IgD-negative memory B cell (primary cell): ENCODE measurements around the gene NIPBL. TPM values are rescaled to one million over a fixed set of nuclear protein-coding genes. Genes with fewer than 3 reads are reported as not detected.

Experiments used
- H3K27ac Mint-ChIP-seq, 3 donors: one replicate each; pipeline ENCODE4 v1.8.0; 2020 to 2022; ENCODE audit warnings: mild to moderate bottlenecking in 3 of 3, mixed read lengths in 3 of 3, moderate library complexity in 1 of 3
- H3K27me3 Mint-ChIP-seq: one replicate; pipeline ENCODE4 v1.8.0; 2021; ENCODE audit warnings: mixed read lengths
- H3K36me3 Mint-ChIP-seq: one replicate; pipeline ENCODE4 v1.8.0; 2020; ENCODE audit warnings: mild to moderate bottlenecking, mixed read lengths
- H3K4me1 Mint-ChIP-seq, 3 donors: one replicate each; pipeline ENCODE4 v1.8.0; 2020 to 2022; ENCODE audit warnings: mixed read lengths in 3 of 3, mild to moderate bottlenecking in 1 of 3
- H3K4me3 Mint-ChIP-seq, 4 donors: one replicate each; pipeline ENCODE4 v1.8.0; 2020 to 2022; ENCODE audit warnings: mild to moderate bottlenecking in 4 of 4, mixed read lengths in 4 of 4, moderate library complexity in 3 of 4
- H3K9me3 Mint-ChIP-seq, 3 donors: one replicate each; pipeline ENCODE4 v1.8.0; 2020 to 2021; ENCODE audit warnings: mixed read lengths in 3 of 3, mild to moderate bottlenecking in 1 of 3
- polyA plus RNA-seq: library from polyadenylated mRNA; unstranded; fragments of 300-500 nt; fragmentation: Illumina TruSeq; gene quantifications from one replicate; pipeline ENCODE4 v1.2.3, GENCODE V29; 2021

NIPBL gene
- polyA plus RNA-seq, 1 donor from 2014 or later = 20.2 TPM

- peaks cover 0 to 3% (median 2%) of the 10 kb centered on the region in 3 donors for H3K9me3 Mint-ChIP-seq
- H3K27ac Mint-ChIP-seq = no peak overlapping the region
- H3K27me3 Mint-ChIP-seq = no peaks in the 10 kb centered on the region
- peaks cover 23 to 25% (median 23%) of the 10 kb centered on the region in 3 donors for H3K4me1 Mint-ChIP-seq
- H3K4me3 Mint-ChIP-seq = peak overlapping the region in 2 of 4 donors; percentile 0 to 9
- H3K36me3 Mint-ChIP-seq = peaks cover 2% of the 10 kb centered on the region
Measured at GRCh38 chr5:36870399-36871040, 6.0 kb upstream of the NIPBL start.

- Mint-ChIP-seq H3K36me3 (no peaks in the 10 kb centered on the region), H3K27ac (peak overlapping the region in 2 of 3 donors; percentile 92 to 94), H3K9me3 (peaks cover 0 to 3% (median 1%) of the 10 kb centered on the region in 3 donors), H3K4me1 (peaks cover 32 to 36% (median 34%) of the 10 kb centered on the region in 3 donors), H3K27me3 (no peaks in the 10 kb centered on the region), H3K4me3 (peak overlapping the region; percentile 91 to 98 (median 96))
Measured at GRCh38 chr5:36874465-36874864, 2.1 kb upstream of the NIPBL start.

- Mint-ChIP-seq H3K9me3 (peaks cover 0 to 2% (median 1%) of the 10 kb centered on the region in 3 donors), H3K27ac (peak overlapping the region; percentile 91 to 94 (median 92)), H3K27me3 (no peaks in the 10 kb centered on the region), H3K4me3 (peak overlapping the region; percentile 91 to 98 (median 96)), H3K36me3 (no peaks in the 10 kb centered on the region), H3K4me1 (peaks cover 31 to 36% (median 34%) of the 10 kb centered on the region in 3 donors)
Measured at GRCh38 chr5:36875051-36875789, 1.3 kb upstream of the NIPBL start.

DNA sequence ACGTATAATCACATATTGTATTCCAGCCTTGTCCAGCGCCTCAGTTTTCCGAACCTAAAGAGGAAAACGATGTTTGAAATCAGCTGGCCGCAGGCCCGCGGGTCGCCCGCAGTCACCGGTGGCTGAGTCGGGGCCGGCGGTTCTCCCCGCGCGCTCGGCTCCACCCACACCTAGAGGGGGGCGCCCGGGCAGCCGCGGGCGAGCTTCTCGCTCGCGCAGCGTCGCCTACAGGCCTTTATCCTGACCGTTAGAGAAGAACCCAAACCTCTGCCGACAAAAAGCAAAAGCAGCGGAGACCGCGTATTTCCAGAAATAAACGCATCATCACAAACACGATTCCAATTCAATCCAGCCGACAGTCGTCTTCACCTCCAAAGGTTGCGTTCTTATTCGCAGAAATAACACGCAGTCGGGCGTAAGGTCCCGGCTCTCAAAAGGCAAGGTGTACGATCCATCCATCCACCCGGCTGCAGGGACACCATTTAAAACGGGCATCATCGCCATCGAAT lies 725 bp upstream of the NIPBL start:
- no peaks in the 10 kb centered on the region for H3K27me3 Mint-ChIP-seq
- peaks cover 30 to 35% (median 34%) of the 10 kb centered on the region in 3 donors for H3K4me1 Mint-ChIP-seq
- peak overlapping the region; percentile 91 to 98 (median 96) for H3K4me3 Mint-ChIP-seq
- H3K9me3 Mint-ChIP-seq = peaks cover 0 to 1% (median 0%) of the 10 kb centered on the region in 3 donors
- peak overlapping the region; percentile 92 to 98 (median 94) for H3K27ac Mint-ChIP-seq
- no peaks in the 10 kb centered on the region for H3K36me3 Mint-ChIP-seq

DNA sequence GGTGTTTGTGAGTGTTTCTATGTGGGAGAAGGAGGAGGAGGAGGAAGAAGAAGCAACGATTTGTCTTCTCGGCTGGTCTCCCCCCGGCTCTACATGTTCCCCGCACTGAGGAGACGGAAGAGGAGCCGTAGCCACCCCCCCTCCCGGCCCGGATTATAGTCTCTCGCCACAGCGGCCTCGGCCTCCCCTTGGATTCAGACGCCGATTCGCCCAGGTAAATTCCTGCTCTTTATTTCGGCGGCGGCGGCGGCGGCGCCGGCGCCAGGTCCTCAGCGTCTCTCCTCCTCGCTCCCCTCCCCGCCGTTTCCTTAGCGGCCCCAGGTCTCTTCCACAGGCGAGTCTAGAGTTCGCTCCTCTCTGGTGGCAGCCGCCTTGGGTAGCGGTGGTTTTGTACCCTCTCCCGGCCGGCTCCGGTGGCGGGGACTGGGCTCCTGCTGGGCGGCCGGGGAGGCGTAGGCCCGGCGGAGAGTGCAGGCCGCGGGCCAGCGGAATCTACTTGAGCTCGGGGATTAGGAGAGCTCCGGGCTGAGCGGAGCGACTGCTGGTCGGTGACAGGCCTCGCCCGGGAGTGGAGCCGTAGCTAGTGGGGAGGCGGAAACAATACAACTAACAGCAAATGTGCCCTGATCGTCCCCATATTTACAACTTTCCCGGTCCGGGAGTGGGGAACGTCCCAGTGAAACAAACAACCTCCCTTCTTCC lies 547 bp downstream of the NIPBL start:
- peaks cover 35 to 41% (median 41%) of the 10 kb centered on the region in 3 donors for H3K4me1 Mint-ChIP-seq
- H3K36me3 Mint-ChIP-seq = no peaks in the 10 kb centered on the region
- H3K27ac Mint-ChIP-seq = peak overlapping the region; percentile 92 to 98 (median 94)
- peak overlapping the region; percentile 91 to 98 (median 96) for H3K4me3 Mint-ChIP-seq
- peaks cover 0 to 1% (median 0%) of the 10 kb centered on the region in 3 donors for H3K9me3 Mint-ChIP-seq
- H3K27me3 Mint-ChIP-seq = no peaks in the 10 kb centered on the region

DNA sequence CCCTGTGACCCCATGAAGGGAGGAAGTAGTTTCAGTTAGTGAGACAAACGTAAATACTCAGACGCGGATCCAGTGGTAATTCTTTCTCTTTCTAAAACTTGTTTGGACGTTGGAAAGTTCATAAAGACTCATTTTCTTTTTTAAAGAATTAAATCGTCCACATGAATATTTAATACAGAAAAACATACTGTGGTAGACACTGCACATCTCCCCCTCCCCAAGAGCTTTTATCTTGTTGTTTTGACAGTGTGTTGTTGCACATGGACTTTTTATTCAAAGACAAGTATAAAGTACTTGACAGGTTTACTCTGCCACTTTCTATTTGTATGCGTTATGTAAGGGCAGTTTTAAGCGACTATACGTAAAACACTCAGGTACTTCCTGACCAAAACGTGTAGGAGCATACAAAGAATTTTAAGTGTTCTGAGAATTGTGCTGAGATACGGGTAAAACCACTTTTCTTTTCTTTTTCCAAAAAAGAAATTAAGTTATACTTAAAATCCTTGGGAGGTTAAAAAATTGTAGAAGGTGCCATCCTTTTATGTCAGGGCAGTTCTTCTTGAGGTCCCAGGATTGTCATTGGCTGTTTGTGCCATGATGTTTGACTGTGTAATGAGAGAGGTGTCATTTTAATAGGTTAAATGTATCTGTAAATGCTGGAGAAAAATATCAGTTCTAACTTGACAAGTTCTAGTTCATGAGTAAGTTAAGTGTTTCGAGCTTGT lies 1.3 kb downstream of the NIPBL start:
- Mint-ChIP-seq H3K27ac (peak overlapping the region; percentile 92 to 98 (median 94)), H3K4me3 (peak overlapping the region; percentile 91 to 98 (median 96)), H3K27me3 (no peaks in the 10 kb centered on the region), H3K4me1 (peaks cover 39 to 45% (median 43%) of the 10 kb centered on the region in 3 donors), H3K9me3 (peaks cover 0 to 1% (median 0%) of the 10 kb centered on the region in 3 donors), H3K36me3 (no peaks in the 10 kb centered on the region)

GRCh38 chr5:36878392-36879082 lies 2.0 kb downstream of the NIPBL start:
- H3K36me3 Mint-ChIP-seq = no peaks in the 10 kb centered on the region
- H3K4me3 Mint-ChIP-seq = peak overlapping the region; percentile 91 to 98 (median 96)
- H3K4me1 Mint-ChIP-seq = peaks cover 39 to 45% (median 43%) of the 10 kb centered on the region in 3 donors
- H3K9me3 Mint-ChIP-seq = peaks cover 0 to 1% (median 0%) of the 10 kb centered on the region in 3 donors
- H3K27ac Mint-ChIP-seq = peak overlapping the region; percentile 92 to 98 (median 94)
- no peaks in the 10 kb centered on the region for H3K27me3 Mint-ChIP-seq

DNA sequence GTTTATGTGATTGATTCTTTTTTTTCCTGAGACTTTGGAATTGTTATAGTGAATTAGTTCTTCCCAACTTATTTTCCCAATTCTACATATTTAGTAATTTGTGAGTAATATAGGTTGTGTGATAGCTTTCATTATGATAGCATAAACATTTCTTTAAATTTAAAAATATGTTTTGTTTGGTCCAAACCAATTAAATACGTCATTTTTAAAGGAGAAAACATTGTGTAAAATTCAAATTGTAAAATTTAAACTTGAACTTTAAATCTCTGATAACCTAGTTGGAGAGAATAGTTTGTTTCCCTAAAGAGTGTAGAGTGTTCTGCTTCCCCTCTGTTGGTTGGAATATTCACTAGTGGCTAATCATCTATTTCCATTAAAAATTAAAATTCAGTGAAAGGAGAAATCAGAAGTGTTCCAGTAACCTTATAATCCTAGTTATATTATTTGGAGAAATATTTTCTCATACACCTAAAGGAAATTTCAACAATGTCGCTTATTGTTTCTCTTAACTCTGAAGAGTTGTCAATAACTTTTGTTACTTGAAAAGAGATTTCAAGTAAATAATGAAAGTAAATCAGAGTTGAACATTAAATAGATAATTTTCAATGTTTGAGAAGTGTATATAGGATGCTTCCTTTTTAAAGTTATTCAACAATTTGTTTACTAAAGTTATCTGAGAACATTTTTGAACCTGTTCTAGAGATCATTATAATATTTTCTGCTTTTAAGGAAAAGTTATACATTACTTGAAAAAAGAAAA lies 2.9 kb downstream of the NIPBL start:
- Mint-ChIP-seq H3K4me1 (peaks cover 44 to 48% (median 44%) of the 10 kb centered on the region in 3 donors), H3K27ac (peak overlapping the region in 1 of 3 donors; percentile 31), H3K9me3 (peaks cover 0 to 1% (median 0%) of the 10 kb centered on the region in 3 donors), H3K27me3 (no peaks in the 10 kb centered on the region), H3K36me3 (no peaks in the 10 kb centered on the region), H3K4me3 (peak overlapping the region; percentile 91 to 98 (median 96))

- peak overlapping the region in 1 of 3 donors; percentile 16 for H3K27ac Mint-ChIP-seq
- H3K4me3 Mint-ChIP-seq = peak overlapping the region in 2 of 4 donors; percentile 19 to 61
- H3K27me3 Mint-ChIP-seq = no peaks in the 10 kb centered on the region
- H3K36me3 Mint-ChIP-seq = no peaks in the 10 kb centered on the region
- H3K9me3 Mint-ChIP-seq = peaks cover 0 to 1% (median 0%) of the 10 kb centered on the region in 3 donors
- H3K4me1 Mint-ChIP-seq = peaks cover 40 to 50% (median 44%) of the 10 kb centered on the region in 3 donors
Measured at GRCh38 chr5:36880761-36881160, 4.2 kb downstream of the NIPBL start.

- Mint-ChIP-seq H3K36me3 (no peaks in the 10 kb centered on the region), H3K27me3 (no peaks in the 10 kb centered on the region), H3K4me1 (peaks cover 42 to 55% (median 48%) of the 10 kb centered on the region in 3 donors), H3K9me3 (no peaks in the 10 kb centered on the region), H3K4me3 (peak overlapping the region in 3 of 4 donors; percentile 19 to 61 (median 47)), H3K27ac (no peak overlapping the region)
Measured at GRCh38 chr5:36881304-36881703, 4.7 kb downstream of the NIPBL start.

DNA sequence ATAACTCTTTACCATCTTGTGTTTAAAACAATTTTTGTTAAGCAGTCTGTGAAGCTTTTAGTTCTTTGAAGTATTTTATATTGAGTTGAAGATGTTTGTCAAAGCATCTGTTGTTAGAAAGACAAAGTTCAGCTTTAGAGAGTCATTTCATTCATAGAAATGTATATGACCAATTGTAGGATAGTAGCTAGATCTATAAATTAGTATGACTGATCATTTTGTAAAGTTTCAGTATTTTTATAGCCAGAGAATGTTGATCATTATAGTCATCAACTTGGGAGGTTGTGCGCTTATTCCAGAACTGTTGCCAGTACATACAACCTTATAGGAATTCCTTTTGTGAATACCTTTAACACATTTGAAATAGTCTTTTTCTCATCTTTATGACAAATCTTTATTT lies 5.2 kb downstream of the NIPBL start:
- Mint-ChIP-seq H3K4me3 (peak overlapping the region in 1 of 4 donors; percentile 33), H3K27me3 (no peaks in the 10 kb centered on the region), H3K27ac (no peak overlapping the region), H3K9me3 (no peaks in the 10 kb centered on the region), H3K4me1 (peaks cover 45 to 59% (median 53%) of the 10 kb centered on the region in 3 donors), H3K36me3 (no peaks in the 10 kb centered on the region)

GRCh38 chr5:36882250-36882649 lies 5.7 kb downstream of the NIPBL start:
- Mint-ChIP-seq H3K36me3 (no peaks in the 10 kb centered on the region), H3K9me3 (no peaks in the 10 kb centered on the region), H3K27me3 (no peaks in the 10 kb centered on the region), H3K4me1 (peaks cover 49 to 62% (median 57%) of the 10 kb centered on the region in 3 donors), H3K4me3 (peak overlapping the region in 2 of 4 donors; percentile 33 to 55), H3K27ac (peak overlapping the region in 1 of 3 donors; percentile 3)

DNA sequence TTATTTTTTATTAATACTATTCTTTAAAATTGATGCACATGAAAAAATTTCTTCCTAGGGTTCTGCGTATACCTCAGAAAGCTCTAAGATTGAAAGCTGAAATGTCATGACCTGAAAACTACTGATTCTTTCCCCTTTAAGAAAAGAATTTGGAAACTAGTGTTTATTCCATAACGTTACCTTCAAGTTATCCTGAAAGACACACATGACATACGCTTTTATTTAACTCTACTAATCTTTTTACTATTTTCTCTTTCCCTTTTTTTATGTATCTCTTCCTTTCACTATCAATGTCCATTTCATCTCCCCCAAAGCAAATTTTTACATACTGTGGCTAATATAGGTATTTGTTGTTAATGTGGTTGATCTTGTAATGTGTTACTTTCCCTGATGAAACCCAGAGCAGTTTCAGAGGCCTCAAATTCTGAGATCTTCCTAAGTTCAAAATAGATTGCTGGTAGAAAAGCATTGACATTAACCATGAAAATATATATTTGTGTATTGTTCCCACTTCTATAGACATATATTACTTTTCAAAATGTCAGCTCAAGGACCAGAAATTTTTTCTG lies 7.4 kb downstream of the NIPBL start:
- H3K4me3 Mint-ChIP-seq = peak overlapping the region in 3 of 4 donors; percentile 2 to 33 (median 7)
- no peaks in the 10 kb centered on the region for H3K36me3 Mint-ChIP-seq
- H3K27ac Mint-ChIP-seq = no peak overlapping the region
- H3K27me3 Mint-ChIP-seq = no peaks in the 10 kb centered on the region
- H3K9me3 Mint-ChIP-seq = no peaks in the 10 kb centered on the region
- peaks cover 56 to 67% (median 59%) of the 10 kb centered on the region in 3 donors for H3K4me1 Mint-ChIP-seq
